Right lung (tissue), 5 donors: ENCODE results near the gene HSDL2. TPM values are rescaled to one million over a fixed set of nuclear protein-coding genes. Genes with fewer than 3 reads are reported as not detected.

Source experiments
- DNase-seq, 2 donors: peaks; one replicate each; pipeline ENCODE4 v3.0.0-alpha.2; 2013
- polyA plus RNA-seq, 5 donors: library from polyadenylated mRNA; unstranded; fragments of 120-200 nt; gene quantifications; one replicate each; pipeline versions ENCODE4 v1.2.1 to v1.2.3, GENCODE V29; 2013; ENCODE audit warnings: inconsistent platforms in 1 of 5, low replicate concordance in 1 of 5; ENCODE audit not compliant: insufficient read length in 5 of 5, insufficient read depth in 1 of 5

HSDL2 gene
- polyA plus RNA-seq, 5 donors = 45.7 to 69.7 (median 61.9) TPM

DNA sequence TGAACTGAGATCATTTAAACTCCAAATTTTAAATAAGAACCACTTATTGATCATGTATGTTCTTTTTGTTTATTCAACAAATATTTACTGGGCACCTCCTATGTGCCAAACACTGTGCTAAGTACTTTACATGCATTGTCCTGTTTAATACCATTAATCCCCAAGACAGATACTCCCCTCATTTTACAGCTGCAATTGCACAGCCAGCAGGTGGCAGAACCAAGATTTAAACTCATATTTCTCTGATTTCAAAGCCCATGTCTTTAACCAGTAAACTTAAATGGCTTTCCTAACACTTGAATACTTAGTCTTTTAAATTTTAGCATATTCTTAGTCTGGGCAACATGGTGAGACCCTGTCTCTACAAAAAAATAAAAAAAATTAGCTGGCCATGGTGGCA, 63.3 kb downstream of the HSDL2 start:
- DNase-seq = no peak

DNA sequence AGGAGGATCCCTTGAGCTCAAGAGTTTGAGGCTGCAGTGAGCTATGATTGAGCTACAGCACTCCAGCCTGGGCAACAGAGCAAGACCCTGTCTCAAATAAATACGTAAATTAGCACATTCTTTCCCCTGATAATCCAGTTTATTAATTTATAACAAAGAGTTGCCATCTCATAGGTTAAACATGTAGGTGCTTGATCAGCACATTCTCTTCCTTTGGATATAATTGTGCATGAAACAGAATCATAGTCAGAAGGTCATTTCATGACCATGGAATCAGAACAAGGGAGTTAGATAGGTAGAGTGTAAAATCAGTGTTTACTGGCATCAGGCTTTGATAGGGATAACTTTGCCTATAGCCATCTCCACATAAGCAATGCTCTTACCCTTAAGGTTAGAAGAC, 63.7 kb downstream of the HSDL2 start:
- no peak for DNase-seq

DNA sequence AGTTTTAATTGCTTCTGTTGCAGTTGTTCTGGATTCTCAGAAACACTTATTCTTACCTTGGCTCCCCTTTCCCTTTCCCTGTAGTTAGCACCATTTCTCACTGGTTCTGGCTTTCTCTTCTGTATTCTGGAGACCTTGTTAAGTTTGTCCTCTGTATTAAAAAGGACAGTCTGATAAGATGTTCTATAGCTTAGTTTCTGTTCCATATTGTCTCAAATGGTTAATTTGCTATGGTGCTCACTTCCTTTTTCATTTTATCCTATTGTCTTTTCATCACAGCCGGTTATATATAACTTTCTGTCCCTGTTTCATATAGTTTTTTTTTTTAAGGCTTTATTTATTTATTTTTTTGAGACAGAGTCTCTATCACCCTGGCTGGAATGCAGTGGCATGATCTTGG, 65.3 kb downstream of the HSDL2 start:
- no peak for DNase-seq

DNA sequence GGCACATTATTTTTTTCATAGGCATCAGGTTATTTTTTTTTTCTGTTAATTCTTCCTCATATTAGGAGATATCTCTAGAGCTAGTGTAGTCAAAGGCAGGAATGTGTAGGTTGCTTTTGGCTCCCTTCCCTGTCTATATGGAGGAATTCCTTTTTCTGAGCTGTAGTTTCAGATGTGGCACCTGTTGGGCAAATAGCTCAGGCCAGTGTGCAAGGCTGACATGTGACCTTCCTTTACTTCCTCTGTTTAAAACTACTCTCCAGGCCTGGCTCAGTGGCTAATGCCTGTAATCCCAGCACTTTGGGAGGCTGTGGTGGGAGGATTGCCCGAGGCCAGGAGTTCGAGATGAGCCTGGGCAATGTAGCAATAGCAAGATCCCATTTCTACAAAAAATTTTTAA, 66.2 kb downstream of the HSDL2 start:
- no peak for DNase-seq

DNA sequence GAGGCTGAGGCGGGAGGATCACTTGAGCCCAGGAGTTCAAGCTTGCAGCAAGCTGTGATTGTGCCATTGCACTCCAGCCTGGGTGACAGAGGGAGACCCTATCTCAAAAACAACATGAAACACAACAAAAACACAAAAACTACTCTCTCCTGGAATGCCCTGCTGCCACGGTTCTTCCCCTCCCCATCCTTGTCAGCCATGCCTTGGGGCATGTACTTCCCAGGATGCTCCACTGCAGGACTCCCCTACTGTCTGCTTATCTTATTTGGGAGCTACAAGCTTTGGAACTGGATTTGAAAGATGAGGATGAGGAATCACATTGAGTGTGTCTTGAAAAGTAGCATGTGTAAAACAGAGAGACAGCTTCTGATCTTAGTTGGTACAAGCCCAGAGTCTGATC, 66.6 kb downstream of the HSDL2 start:
- DNase-seq = no peak

DNA sequence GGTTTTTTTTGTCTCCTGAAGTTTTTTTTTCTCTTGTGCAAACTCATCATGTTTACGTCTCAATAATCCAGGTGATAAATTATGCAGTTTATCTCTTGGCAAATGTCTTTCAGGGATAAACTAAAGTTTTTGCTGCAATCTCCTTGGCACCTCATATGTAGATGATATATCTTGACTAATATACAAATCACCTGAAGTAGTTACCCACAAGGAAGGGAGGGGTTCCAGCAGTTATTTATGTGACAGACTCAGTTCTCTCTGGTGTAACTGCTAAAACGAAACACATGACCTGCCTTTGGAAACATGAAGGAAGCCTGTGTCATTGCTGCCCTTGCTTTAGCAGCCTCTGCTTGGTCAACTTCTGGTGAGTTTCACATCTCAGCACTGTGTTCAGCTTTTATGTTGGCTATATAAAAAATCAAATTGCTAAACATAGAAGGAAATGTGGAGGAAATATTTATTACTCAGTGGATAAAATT, 67.4 kb downstream of the HSDL2 start:
- DNase-seq = no peak

DNA sequence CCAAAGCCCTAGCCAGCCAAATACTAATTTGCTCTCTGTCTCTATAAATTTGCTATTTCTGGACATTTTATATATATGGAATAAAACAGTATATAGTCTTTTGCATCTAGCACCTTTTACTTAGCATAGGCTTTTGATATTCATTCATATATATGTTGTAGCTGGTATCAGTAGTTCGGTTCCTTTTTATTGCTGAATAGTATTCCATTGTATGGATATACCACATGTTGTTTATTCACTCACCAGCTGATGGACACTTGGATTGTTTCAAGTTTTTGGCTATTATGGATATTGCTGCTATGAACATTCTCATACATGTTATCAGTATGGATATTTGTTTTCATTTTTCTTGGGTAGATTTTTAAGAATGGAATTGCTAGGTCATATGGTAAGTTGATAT, 82.9 kb downstream of the HSDL2 start:
- DNase-seq = no peak

DNA sequence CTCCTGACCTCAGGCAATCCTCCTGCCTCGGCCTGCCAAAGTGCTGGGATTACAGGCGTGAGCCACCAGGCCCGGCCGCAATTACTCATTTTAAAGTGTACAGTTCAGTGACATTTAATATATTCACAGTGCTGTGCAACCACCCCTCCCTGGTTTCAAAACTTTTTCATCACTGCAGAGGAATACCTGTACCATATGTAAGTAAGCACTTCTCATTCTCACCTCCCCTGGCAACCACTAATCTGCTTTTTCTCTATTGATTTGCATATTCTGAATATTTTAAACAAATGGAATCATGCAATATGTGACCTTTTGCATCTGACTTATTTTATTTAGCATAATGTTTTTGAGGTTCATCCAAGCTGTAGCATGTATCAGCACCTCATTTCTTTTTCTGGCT, 85.4 kb downstream of the HSDL2 start:
- no peak for DNase-seq

DNA sequence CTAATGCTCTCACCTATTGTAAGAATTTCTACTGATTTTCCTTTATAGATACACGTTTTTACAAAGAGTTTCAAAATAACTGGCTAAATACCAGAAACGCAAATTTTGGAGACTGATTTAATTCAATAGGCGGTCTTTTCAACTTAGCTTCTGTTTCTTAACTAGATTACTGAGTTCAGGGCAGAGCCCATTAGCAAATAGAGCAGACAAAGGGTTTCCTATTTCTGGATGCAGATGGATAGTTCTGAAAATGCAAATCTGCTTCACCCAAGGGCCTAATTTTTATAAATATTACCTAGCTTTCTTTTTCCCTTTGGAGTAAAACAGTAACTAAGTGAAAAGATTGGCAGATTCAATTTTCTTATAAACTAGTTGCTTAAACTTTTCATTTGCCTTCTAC, 93.1 kb downstream of the HSDL2 start:
- DNase-seq = no peak

DNA sequence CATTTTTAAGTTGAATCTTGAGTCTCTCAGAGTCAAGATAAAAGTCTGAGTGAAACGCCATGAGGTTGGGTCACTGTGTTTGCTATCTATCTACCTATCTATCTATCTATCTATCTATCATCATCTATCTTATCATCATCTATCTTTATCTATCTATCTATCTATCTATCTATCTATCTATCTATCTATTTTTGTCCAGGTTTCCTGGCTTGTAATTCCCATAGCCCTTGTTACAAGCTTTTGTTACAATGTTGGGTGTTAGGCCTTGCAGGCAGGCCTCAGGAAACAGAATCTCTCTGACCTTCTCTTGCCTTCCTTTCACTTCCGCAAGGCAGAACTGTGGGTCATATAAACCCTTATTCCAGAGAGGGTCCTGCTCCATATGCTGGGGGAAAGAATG, 94.1 kb downstream of the HSDL2 start:
- no peak for DNase-seq

DNA sequence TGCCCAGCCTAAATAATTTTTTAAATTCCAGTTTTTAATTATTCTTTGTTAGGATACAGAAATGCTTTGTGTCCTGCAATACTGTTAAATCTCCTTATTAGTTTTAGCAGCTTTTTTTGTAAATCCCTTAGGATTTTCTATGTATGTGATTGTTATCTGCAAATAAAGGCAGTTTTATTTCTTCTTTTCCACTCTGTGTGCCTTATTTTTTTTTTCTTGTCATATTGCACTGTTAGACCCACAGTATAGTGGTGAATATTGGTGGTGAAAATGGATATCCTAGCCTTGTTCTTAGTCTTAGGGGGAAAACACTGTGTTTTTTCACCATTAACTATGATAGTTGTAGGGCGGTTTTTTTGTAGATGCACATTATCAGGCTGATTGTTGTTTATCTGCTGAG, 95.4 kb downstream of the HSDL2 start:
- no peak for DNase-seq

DNA sequence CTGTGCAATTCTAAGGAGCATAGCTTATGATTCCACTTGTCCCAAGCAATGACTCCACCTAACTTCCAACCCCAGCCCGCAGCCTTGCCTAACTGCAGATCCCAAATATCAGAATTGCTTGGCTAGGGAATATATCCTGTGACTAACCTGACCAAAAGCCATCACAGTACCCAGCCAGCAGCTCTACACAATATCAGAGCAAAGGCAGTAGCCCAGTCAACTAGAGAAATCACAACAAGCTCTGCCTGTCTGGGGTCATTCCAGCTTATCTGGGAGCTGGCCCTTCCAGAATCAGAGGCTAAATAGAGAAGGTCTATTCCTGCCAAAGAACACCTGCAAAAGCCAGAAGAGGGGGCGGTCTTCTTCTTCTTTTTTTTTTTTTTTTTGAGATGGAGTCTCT, 97.4 kb downstream of the HSDL2 start:
- no peak for DNase-seq

DNA sequence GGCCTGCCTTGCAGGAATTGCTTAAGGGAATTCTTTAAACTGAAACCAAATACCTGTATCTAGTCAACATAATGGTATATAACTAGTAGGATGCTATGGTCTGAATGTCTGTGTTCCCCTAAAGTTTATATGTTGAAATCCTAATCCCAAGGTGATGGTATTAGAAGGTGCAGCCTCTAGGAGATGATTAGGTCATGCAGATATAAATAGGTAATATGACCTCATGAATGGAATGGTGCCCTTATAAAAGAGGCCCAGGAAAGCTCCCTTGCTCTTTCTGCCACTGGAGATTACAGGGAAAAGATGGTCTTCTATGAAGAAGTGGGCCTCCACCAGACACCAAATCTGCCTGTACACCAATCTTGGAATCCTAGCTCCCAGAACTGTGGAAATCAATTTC, 99.3 kb downstream of the HSDL2 start:
- DNase-seq = no peak

DNA sequence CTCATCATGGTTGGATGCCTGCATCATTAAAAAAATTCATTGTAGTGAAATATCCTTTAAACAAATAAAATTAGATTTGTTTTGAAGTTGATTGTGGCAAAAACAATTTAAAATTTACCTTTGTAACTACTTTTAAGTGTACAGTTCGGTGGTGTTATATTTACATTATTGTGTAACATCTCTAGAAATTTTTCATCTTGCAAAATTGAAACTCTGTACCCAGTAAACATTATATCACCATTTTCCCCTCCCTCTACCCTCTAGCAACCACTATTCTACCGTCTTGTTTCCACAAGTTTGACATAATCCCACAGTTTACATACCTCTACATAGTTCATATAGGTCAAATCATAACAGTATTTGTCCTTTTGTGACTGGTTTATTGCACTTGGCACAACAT, 104.7 kb downstream of the HSDL2 start:
- no peak for DNase-seq

DNA sequence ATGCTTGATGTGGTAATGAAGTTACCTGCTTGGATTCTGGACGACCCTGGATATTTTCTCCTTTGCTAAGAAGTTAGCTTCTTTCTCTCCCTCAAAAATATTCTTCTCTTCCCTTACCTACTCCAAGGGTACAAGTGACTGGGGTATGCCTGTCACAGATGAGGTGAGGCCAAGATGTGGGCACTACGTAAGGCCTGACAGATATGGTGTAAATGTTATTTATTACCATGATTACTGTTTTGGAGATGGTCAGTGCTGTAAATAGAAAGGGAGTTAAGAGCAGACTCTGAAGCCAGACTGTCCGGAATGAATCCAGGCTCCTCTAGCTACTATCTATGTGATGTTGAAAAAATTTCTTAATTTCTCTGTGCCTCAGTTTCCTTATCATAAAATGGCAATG, 105.7 kb downstream of the HSDL2 start:
- DNase-seq = no peak

DNA sequence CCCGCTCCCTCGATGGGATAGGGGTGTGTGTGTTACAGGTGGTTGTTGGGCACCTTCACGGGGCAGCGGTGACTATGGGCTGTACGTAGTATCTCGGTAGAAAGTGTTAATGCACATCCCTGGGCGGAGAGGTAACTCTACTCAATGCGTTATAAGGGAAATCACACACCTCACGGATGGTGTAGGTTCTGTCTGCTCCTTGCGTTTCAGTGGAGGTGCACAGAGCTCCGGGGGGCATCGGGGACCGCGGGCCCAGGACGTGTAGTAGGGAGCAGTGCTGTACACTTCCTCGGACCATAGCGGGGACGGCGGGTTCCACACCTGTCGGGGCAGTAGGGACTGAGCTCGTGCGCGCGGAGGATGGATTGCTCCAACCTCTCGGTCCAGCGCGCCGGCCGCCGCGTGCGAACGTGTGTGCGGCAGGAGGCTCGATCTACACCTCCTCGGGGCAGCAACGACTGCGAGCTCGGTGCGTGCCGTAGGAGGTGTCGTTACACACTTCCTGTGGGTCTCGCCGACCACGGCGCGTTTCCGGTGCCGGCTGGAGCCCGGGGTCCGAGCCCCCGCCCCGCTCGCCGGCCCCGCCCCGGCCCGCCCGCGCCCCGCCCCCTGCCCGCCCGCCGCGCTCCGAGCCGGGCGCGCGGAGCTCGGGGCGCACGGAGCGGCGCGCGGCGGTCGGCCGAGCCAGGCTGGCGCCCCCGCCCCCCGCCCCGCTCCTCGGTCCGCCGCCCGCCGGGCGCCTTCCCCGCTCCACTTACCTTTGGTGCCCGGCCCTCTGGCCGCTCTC, 106.5 kb downstream of the HSDL2 start, which contains the start of gene KIAA1958:
Gene KIAA1958 (plus strand): TSS at position 607 of the 787 bp plus-strand sequence. CDS start 87,254 bp downstream, outside the sequence.
- peak; percentile 75 to 76 for DNase-seq

DNA sequence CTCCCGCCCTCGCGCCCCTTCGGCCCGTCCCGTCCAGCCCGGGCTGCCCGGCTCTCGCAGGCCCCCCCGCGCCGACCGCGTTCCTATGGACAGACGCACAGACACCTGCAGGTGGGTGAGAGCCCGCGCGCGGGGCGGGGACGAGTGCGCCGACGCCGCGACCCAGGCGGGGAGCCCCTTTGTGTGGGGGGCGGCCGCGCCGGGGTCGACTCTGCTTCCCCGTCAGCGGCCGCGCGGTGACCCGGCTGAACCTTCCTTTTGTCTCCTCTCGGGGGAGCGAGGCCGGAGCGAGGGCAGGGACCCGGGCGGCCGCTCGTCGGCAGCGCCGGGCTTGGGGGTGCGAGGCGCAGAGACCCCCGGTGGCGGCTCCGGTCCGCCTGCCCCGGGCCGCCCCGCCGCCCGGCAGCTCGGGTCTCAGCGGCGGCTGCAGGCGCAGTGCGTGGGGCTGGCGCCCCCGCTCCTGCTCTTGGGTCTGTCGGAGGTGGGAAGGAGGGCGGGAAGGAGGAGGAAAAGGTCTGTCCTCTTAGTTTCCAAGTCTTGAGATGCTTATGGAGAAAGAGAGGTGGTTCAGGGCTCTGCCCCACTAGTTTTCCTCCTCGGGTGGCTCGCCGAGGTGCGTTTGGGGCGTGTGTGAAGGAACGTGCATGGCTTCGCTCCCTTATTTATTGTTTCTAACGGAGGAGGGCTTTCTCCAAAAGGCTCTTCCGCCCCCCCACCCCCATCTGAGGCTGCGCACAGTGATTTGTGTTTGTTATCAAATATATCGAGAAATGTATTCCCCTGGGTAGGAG, 107.3 kb downstream of the HSDL2 start:
- peak; percentile 65 to 72 for DNase-seq

DNA sequence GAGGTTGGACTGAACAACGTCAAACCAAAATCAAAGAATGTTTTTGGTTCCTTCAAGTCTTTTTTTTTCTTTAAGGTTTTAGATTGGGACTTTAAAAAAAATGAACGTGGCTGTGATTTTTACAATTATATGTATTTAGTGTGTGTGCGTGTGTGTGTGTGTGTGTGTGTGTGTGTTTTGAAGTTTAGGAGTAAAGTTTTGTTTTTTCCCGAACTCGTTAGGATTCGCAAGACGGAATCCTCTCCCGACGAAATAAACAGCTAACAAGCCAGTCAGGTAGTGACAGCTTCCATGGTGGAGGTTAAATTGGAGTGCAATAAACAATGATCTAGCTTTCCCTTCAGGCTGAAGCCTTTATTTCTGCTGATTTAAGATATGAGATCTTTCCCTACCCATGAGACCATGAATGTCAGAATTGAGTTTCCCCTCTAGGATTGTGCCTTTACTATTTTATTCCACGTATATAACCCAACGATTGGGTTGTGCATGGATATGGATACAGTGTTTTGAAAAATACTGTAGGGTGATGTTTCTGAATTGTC, 108.0 kb downstream of the HSDL2 start:
- no peak for DNase-seq

DNA sequence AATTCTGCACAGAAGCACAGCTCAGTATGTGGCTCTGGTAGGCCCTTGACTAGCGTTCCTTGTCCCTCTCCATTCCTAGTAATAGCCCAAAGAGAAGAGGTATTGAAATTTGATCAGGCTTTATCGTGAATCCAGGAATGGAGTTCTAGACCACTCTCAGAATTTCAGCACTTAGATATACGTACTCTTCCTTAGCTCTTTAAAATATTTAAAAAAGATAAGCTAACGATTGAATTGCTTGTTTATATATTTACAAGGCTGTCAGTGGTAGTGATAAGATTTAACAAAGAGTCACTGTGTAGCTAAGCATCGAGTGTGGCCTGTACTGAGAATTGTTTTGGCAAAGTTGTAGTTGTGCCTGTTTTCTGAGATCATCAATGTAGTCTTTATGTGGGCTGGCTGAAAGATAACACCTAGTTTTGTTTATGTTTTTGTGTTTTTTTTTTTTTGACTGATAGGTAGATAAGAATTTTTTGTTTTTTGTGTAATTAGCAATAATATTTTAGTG, 109.2 kb downstream of the HSDL2 start:
- no peak for DNase-seq

DNA sequence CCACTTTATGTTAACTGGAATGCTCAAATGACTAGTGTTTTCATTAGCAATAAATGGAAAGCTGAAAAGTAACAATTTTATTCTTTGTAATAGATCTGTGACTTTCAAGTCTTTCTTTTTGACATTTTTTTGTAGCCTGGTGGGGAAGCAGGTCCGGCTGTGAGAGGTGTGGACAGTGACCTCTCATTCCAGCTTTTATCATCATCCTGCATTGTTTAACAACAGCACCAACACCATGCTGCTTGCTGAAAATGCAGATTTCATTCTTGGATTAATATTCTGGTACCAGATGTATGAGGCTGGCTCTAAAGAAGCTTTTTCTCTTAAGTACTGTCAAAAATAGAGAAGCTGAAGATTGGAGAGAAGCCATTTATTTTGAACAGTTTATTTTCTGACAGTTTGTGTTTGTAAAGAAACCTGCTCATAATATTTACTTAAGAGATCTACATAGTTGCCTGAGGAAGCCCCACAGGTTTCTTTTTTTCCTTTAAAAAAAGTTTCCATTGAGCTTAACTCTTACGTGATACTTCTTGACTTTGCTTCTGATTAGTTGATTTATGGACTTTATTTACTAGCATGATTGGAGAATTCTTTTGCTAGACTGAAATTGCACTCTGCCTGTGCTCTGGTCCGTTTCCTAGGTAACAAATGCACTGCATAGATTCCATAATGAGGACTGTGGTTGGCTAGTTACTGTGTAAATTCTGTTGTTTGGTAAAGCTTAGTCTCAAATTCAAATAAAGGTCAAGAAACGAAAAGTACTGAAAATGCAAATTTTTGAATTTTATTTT, 110.2 kb downstream of the HSDL2 start:
- DNase-seq = no peak

DNA sequence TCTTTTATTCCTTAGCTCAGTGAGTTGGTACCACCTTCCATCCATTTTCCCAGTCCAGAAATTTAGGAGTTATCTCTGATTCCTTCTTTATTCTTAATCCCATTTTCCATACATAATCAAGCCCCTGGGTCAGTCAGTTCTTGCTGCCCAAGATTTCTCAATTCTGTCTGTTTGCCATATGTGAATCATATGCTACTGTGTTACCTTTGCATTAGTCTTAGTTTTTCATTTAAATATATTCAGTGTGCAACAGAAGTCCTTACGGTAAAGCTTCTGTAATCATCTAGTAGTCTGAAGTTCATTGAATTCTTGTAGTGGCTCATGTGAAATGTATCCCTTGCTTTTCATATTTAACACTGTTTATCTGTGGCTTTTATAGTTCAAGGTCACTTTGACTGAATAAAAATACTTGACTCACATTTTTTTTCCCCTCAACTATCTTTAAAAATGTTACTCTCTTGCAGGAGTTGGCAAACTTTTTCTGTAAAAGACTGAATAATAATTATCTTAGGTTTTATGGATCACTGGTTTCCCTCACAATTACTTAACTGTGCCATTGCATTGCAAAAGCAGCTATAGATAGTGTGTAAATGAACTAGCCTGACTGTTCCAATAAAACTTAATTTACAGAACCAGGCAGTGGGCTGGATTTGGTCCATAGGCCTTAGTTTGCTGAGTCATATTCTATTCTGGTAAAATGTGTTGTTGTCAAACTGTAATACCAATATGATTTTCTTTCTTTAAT, 113.7 kb downstream of the HSDL2 start:
- DNase-seq = no peak
